BJ (cell line): ENCODE results near the gene HOMEZ. TPM values are rescaled to one million over a fixed set of nuclear protein-coding genes. Genes with fewer than 3 reads are reported as not detected.

Experiments
- CTCF ChIA-PET: fragments of 350-600 bp; formaldehyde crosslinking; extraction: SDS; loops from one replicate; lab custom pipeline; 2021; ENCODE audit warnings: antibody characterized with exemption, inconsistent platforms; lab: Yijun Ruan, JAX
- POLR2A ChIA-PET: fragments of 300-600 bp; sonication (Branson Sonifier 250); formaldehyde crosslinking; extraction: SDS; loops from one replicate; lab custom pipeline; 2021; ENCODE audit warnings: antibody characterized with exemption; lab: Charles Lee
- DNase-seq: peaks from one replicate; pipeline ENCODE4 v3.0.0-alpha.2; 2011; ENCODE audit warnings: low read depth
- H3K27me3 ChIP-seq: 2 replicates; pipeline ENCODE4 v1.6.0; 2011; ENCODE audit warnings: low read length; ENCODE audit not compliant: control insufficient read depth, insufficient read depth
- H3K36me3 ChIP-seq: 2 replicates; pipeline ENCODE4 v1.5.1; 2011; ENCODE audit warnings: low read length; ENCODE audit not compliant: control insufficient read depth, insufficient read depth
- H3K4me3 ChIP-seq: 2 replicates; pipeline ENCODE4 v1.5.1; 2011; ENCODE audit warnings: low read depth, mild to moderate bottlenecking, control low read depth, low read length
- CTCF ChIP-seq: IDR thresholded peaks from 2 replicates; pipeline ENCODE4 v1.5.1; 2011; ENCODE audit warnings: low read depth, mild to moderate bottlenecking, control low read depth, inconsistent platforms, low read length, moderate library complexity; ENCODE audit not compliant: insufficient read depth
- polyA plus RNA-seq: library from polyadenylated mRNA; depleted of rRNA; stranded (reverse); fragments of >200 nt; gene quantifications from 2 replicates; pipeline ENCODE4 v1.2.3, GENCODE V29; 2011

HOMEZ gene
- polyA plus RNA-seq, 1 experiment, result 16.0 TPM

DNA sequence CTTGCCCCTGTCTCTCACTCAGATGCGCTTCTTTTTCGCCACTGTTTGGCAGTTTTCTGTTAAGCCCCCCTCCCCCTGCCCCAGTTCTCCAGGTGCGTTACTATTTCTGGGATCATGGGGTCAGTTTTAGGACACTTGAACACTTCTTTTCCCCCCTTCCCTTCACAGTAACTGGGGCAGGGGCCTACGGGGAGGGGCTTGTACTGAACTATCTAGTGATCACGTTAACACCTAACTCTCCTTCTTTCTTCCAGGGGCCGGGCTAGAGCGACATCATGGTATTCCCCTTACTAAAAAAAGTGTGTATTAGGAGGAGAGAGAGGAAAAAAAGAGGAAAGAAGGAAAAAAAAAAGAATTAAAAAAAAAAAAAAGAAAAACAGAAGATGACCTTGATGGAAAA, 39.1 kb upstream of the HOMEZ start:
- no peak for TF ChIP-seq CTCF
- Histone ChIP-seq H3K4me3 (no peak overlapping the region), H3K36me3 (peaks cover 9% of the 10 kb centered on the region), H3K27me3 (no peaks in the 10 kb centered on the region)
- ChIA-PET POLR2A (no interaction called here), CTCF (interaction anchor here (0.9 to 1.7 kb wide), 2 partner anchors 21 to 55 kb away, joined by 3 to 4 read pairs; no protein-coding TSS in a partner anchor)
- no peak for DNase-seq

DNA sequence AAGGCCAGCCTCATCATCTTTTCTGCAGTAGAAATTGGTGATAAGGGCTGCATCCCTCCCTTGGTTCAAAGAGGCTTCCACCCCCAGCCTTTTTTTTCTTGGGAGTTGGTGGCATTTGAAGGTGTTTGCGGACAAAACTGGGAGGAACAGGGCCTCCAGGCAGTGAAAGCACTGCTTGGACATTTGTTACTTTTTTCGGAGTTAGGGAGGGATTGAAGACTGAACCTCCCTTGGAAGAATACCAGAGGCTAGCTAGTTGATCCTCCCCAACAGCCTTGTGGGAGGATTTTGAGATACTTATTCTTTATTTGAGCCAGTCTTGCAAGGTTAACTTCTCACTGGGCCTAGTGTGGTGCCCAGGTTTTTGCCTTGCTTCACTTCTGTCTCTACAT, 38.5 kb upstream of the HOMEZ start:
- H3K27me3 ChIP-seq, result no peaks in the 10 kb centered on the region
- ChIA-PET CTCF (interaction anchor here (0.9 to 1.7 kb wide), 2 partner anchors 22 to 55 kb away, joined by 3 to 4 read pairs; no protein-coding TSS in a partner anchor), POLR2A (no interaction called here)
- H3K4me3 ChIP-seq, result no peak overlapping the region
- no peak for TF ChIP-seq CTCF
- no peak for DNase-seq
- peaks cover 9% of the 10 kb centered on the region for H3K36me3 ChIP-seq

- no peak for TF ChIP-seq CTCF
- ChIA-PET CTCF (interaction anchor here (1.7 to 2.2 kb wide), 2 partner anchors 22 to 56 kb away, joined by 3 to 10 read pairs; no protein-coding TSS in a partner anchor), POLR2A (no interaction called here)
- Histone ChIP-seq H3K36me3 (peaks cover 9% of the 10 kb centered on the region), H3K4me3 (no peak overlapping the region), H3K27me3 (no peaks in the 10 kb centered on the region)
- DNase-seq, result no peak
Measured at GRCh38 chr14:23323838-23324454, 38.0 kb upstream of the HOMEZ start.

GRCh38 chr14:23322568-23323517, 36.9 kb upstream of the HOMEZ start:
- ChIA-PET POLR2A (interaction anchor here (0.5 to 0.6 kb wide), 2 partner anchors 14 to 37 kb away, joined by 3 to 6 read pairs; partner anchors contain the start of gene HOMEZ), CTCF (interaction anchor here (0.6 to 2.2 kb wide), 10 partner anchors 11 to 240 kb away, joined by 3 to 10 read pairs (median 3); partner anchors contain the start of gene BCL2L2)
- H3K4me3 ChIP-seq, result peak overlapping the region; percentile 60
- no peak for DNase-seq
- H3K36me3 ChIP-seq, result peaks cover 11% of the 10 kb centered on the region
- TF ChIP-seq CTCF, result no peak
- no peaks in the 10 kb centered on the region for H3K27me3 ChIP-seq
